Fibroblast of skin of left quadriceps (primary cell): ENCODE results near the gene FIBCD1.

Experiments used
- DNase-seq, 2 experiments: peaks; one replicate each; pipeline ENCODE4 v3.0.0-alpha.2; 2013; ENCODE audit warnings: low read depth in 2 of 2

FIBCD1 gene

GRCh38 chr9:130938652-130939404 lies at the start of gene FIBCD1:
Gene FIBCD1 (minus strand): TSS chr9:130939247. CDS start chr9:130938607, 640 bp downstream.
- DNase-seq, result no peak

- DNase-seq, result no peak
Measured at GRCh38 chr9:130988400-130988747, 49.3 kb upstream of the FIBCD1 start.

- DNase-seq, result no peak
Measured at GRCh38 chr9:130987738-130988399, 48.8 kb upstream of the FIBCD1 start.

GRCh38 chr9:130987054-130987453 lies 48.0 kb upstream of the FIBCD1 start:
- DNase-seq, result no peak

- DNase-seq, result no peak
Measured at GRCh38 chr9:130986356-130986965, 47.4 kb upstream of the FIBCD1 start.

- no peak for DNase-seq
Measured at GRCh38 chr9:130985606-130986162, 46.6 kb upstream of the FIBCD1 start.

GRCh38 chr9:130985029-130985428 lies 46.0 kb upstream of the FIBCD1 start:
- DNase-seq, result no peak

- no peak for DNase-seq
Measured at GRCh38 chr9:130984521-130984920, 45.5 kb upstream of the FIBCD1 start.

- DNase-seq, result no peak
Measured at GRCh38 chr9:130983970-130984369, 44.9 kb upstream of the FIBCD1 start.

- DNase-seq, result no peak
Measured at GRCh38 chr9:130983359-130983670, 44.3 kb upstream of the FIBCD1 start.

GRCh38 chr9:130982636-130983358 lies 43.8 kb upstream of the FIBCD1 start:
- no peak for DNase-seq

GRCh38 chr9:130981756-130982137 lies 42.7 kb upstream of the FIBCD1 start:
- no peak for DNase-seq

GRCh38 chr9:130981002-130981755 lies 42.1 kb upstream of the FIBCD1 start:
- no peak for DNase-seq

GRCh38 chr9:130980526-130980925 lies 41.5 kb upstream of the FIBCD1 start:
- DNase-seq, result no peak

- no peak for DNase-seq
Measured at GRCh38 chr9:130979591-130980385, 40.7 kb upstream of the FIBCD1 start.

GRCh38 chr9:130977811-130978221 lies 38.8 kb upstream of the FIBCD1 start:
- no peak for DNase-seq

GRCh38 chr9:130975932-130976841 lies 37.1 kb upstream of the FIBCD1 start:
- no peak for DNase-seq

- DNase-seq, result no peak
Measured at GRCh38 chr9:130975156-130975555, 36.1 kb upstream of the FIBCD1 start.

GRCh38 chr9:130974697-130975096 lies 35.6 kb upstream of the FIBCD1 start:
- no peak for DNase-seq
